ENCODE results near the gene SMURF2.

The SMURF2 gene

DNA sequence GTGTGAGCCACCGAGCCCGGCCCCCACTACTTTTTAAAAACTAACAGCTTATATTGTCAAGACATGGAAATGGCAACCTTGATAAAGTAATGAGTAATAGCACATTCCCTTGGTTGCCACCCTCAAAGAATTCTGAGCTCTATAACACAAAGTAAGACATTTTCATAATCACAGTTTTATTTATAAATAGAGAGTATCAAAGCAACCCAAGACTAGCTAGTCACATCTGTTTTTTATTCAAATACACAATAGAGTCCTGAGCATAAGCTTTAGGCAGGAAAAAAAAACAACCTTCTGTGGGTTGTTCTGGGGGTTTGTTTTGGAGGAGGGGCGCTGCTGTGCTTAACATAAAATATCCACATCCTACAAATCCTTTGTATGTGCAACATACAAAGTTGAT, 86.7 kb downstream of the SMURF2 start:
- TF ChIP-seq, protein P1, sequence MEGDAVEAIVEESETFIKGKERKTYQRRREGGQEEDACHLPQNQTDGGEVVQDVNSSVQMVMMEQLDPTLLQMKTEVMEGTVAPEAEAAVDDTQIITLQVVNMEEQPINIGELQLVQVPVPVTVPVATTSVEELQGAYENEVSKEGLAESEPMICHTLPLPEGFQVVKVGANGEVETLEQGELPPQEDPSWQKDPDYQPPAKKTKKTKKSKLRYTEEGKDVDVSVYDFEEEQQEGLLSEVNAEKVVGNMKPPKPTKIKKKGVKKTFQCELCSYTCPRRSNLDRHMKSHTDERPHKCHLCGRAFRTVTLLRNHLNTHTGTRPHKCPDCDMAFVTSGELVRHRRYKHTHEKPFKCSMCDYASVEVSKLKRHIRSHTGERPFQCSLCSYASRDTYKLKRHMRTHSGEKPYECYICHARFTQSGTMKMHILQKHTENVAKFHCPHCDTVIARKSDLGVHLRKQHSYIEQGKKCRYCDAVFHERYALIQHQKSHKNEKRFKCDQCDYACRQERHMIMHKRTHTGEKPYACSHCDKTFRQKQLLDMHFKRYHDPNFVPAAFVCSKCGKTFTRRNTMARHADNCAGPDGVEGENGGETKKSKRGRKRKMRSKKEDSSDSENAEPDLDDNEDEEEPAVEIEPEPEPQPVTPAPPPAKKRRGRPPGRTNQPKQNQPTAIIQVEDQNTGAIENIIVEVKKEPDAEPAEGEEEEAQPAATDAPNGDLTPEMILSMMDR (IDR thresholded peaks at IDR 0.05; ENCODE audit: control insufficient read depth, insufficient read depth, low read depth, low read length, missing control alignments) = no peak
- DNase-seq (ENCODE audit: low read depth) = no peak
- H3K4me3 ChIP-seq (ENCODE audit: control insufficient read depth, low read depth, low read length) = no peak overlapping the region

DNA sequence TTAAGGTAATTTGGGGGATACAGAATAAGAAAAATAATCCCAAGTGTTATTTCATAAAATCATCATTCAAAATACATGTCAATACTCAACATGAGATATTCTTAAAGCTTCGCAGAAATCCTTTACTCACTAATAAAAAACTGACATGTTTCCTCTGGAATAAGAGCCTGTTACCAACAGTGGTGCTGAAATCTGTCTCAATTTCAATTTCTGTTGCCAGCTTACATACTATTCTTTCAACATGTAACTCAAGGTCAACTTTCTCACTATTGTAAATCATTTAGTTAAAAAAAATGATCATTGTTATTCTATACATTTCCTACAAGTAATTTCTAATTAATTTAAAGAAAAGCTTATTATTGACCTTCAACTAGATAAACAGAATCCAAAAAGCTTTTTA, 87.5 kb downstream of the SMURF2 start:
- DNase-seq (ENCODE audit: low read depth) = no peak
- TF ChIP-seq, protein P1 (IDR thresholded peaks at IDR 0.05; ENCODE audit: control insufficient read depth, insufficient read depth, low read depth, low read length, missing control alignments) = no peak

DNA sequence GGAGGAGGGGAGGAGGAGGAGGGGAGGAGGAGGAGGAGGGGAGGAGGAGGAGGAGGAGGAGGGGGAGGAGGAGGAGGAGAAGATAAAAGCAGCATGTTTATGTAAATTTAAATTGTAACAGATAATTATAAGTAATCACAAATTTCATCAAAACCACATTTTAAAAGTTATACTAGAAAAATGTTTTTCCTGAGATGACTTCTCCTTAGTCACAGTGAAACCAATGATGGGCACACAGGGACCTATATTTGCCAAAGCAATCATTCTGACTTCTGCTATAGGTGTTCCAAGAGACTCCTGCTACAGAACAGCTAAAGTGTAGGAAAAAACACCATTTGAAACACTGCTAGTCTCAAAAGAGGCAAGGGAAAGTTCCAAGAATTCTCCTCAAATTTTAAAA, 88.9 kb downstream of the SMURF2 start:
- no peak for DNase-seq (ENCODE audit: low read depth)
- H3K4me3 ChIP-seq (ENCODE audit: control insufficient read depth, low read depth, low read length) = no peak overlapping the region
- TF ChIP-seq, protein P1 (IDR thresholded peaks at IDR 0.05; ENCODE audit: control insufficient read depth, insufficient read depth, low read depth, low read length, missing control alignments) = no peak

More for the DNA sequence above, 87.5 kb downstream of the SMURF2 start:
- H3K4me3 ChIP-seq (ENCODE audit: control insufficient read depth, low read depth, low read length) = no peak overlapping the region

DNA sequence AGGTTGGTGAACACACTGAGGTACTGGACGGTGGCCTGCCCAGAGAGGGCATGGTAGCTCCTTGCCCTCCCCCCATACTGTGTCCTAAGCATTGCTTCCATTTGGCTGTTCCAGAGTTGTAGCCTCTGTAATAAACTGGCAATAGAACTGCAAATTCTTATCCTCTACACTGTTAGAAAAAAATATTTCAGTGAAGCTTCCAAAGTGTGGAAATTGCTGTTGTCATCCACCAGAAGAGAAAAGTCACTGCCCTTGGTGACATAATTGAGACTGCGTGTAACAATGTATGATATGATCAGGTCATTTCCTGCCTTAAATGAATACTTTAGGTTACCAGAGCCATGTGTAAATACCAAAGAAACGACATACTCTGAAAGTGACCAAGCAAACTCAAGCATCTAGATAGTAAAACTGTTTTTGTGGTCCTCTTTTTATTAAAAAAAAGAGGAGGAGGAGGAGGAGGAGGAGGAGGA, 89.4 kb downstream of the SMURF2 start:
- H3K4me3 ChIP-seq (ENCODE audit: control insufficient read depth, low read depth, low read length) = no peak overlapping the region
- DNase-seq (ENCODE audit: low read depth) = peak; percentile 42
- TF ChIP-seq, protein P1 (IDR thresholded peaks at IDR 0.05; ENCODE audit: control insufficient read depth, insufficient read depth, low read depth, low read length, missing control alignments) = no peak

DNA sequence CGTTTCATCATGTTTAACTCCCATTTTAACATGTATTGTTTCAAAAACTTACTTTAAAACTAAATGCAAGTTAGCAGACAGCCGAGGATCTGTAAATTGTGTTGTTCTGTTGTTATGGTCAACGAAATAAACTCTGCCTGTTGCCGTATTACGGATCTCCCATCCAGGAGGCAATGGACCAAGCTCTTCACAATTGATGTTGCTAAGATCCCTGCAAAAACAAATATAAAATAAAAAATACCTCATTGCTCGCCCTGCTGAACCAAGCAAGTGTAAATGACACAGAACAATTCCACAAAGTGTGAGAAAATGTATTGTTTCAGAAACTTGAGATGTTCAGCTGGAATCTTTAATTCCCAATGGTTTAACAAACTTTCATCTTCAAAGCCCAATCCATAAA, 90.4 kb downstream of the SMURF2 start:
- no peak overlapping the region for H3K4me3 ChIP-seq (ENCODE audit: control insufficient read depth, low read depth, low read length)
- no peak for DNase-seq (ENCODE audit: low read depth)
- TF ChIP-seq, protein P1 (IDR thresholded peaks at IDR 0.05; ENCODE audit: control insufficient read depth, insufficient read depth, low read depth, low read length, missing control alignments) = no peak

DNA sequence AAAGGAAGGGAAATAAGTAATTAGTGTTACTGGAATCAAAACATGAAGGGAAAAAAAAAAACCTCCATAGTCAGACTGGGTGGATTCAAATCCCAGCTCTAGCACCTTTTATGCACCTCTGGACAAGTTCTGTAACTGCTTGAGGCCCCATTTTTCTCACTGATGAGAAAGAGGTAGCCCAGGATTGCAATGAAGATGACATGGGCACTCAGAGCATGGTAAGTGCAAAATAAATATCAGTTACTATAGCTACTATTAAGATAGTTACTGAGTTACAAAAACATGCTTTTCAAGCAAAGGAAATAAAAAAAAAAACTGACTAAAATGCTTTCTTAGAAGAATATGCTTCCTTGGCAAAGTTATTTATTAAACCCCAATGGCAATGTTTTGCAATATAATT, 96.5 kb downstream of the SMURF2 start:
- no peak overlapping the region for H3K4me3 ChIP-seq (ENCODE audit: control insufficient read depth, low read depth, low read length)
- TF ChIP-seq, protein P1 (IDR thresholded peaks at IDR 0.05; ENCODE audit: control insufficient read depth, insufficient read depth, low read depth, low read length, missing control alignments) = no peak
- no peak for DNase-seq (ENCODE audit: low read depth)

DNA sequence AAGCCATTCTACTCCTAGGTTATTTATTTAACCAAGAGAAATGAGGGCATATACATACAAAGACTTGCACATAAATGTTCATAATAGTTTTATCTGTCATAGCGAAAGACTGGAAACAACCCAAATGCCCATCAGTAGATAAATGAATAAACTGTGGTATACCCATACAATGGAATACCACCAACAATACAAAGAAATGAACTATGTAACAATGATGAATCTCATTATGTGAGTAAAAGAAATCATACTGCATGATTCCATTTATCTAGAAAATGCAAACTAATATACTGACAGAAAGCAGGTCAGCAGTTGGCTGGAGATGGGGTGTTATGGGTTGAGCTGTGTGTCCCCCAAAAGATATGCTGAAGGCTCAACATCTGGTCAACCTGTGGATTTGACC, 98.0 kb downstream of the SMURF2 start:
- DNase-seq (ENCODE audit: low read depth) = no peak
- TF ChIP-seq, protein P1 (IDR thresholded peaks at IDR 0.05; ENCODE audit: control insufficient read depth, insufficient read depth, low read depth, low read length, missing control alignments) = no peak
- H3K4me3 ChIP-seq (ENCODE audit: control insufficient read depth, low read depth, low read length) = no peak overlapping the region
